Measurements from ENCODE around the gene CIBAR2. TPM values are rescaled to one million over a fixed set of nuclear protein-coding genes. Genes with fewer than 3 reads are reported as not detected.
A peak's percentile ranks its signal among the peaks of the same experiment; 100 is the strongest.

The CIBAR2 gene
- not detected in 2 replicates for total RNA-seq (2014; rRNA removed; shearing (Covaris generic))
- polyA plus RNA-seq (2016; fragmentation: Nextera tagmentation; extraction: Ambion mirVana): not detected in 2 replicates

GRCh38 chr16:85112364-85112763, at the start of gene CIBAR2:
Gene CIBAR2, minus strand, starts transcription at chr16:85112472. Its CDS starts 120 bp downstream, at chr16:85112352.
- TF ChIP-seq EZH2 (IDR thresholded peaks at IDR 0.05; ENCODE audit: insufficient read depth, poor library complexity, severe bottlenecking) (no peak), EZH2phosphoT487 (IDR thresholded peaks at IDR 0.05; ENCODE audit: insufficient read depth, low read depth) (no peak)
- Histone ChIP-seq H3K9me3 (ENCODE audit: low read depth) (no peaks in the 10 kb centered on the region), H3K27ac (no peak within 1 kb of the TSS), H3K79me2 (ENCODE audit: insufficient read depth) (no peaks in the 10 kb centered on the region), H3F3A (ENCODE audit: insufficient read depth) (0 out of 2 replicates have a peak, but pooled peaks cover 5% of the 10 kb centered on the region), H3K4me3 (no peak within 1 kb of the TSS), H3K4me2 (ENCODE audit: unreplicated experiment) (no peak within 1 kb of the TSS), H3K4me1 (ENCODE audit: insufficient read depth) (no peaks in the 10 kb centered on the region), H4K20me1 (ENCODE audit: insufficient read depth) (no peaks in the 10 kb centered on the region), H3K27me3 (replicated peaks; ENCODE audit: insufficient read depth) (no peaks in the 10 kb centered on the region), H3K9me2 (ENCODE audit: insufficient read depth) (no peaks in the 10 kb centered on the region), H2AFZ (no peak within 1 kb of the TSS), H3K9ac (no peak within 1 kb of the TSS), H3K36me3 (ENCODE audit: low read depth) (no peaks in the 10 kb centered on the region)
- DNase-seq: no peak
- WGBS, 2 experiments (ENCODE audit: low coverage in 1 of 2, low lambda C conversion rate in 2 of 2, missing lambda C conversion rate in 2 of 2): 90 to 94% methylated on average over 14 to 15 of the region's 15 CpGs
- in situ Hi-C loops (cut with MboI): no loop called here

GRCh38 chr16:85159179-85159980, 47.1 kb upstream of the CIBAR2 start:
- Histone ChIP-seq H3K9me3 (ENCODE audit: low read depth) (no peaks in the 10 kb centered on the region), H3F3A (ENCODE audit: insufficient read depth) (peaks cover 26% of the 10 kb centered on the region), H3K4me2 (ENCODE audit: unreplicated experiment) (no peak overlapping the region), H2AFZ (no peak overlapping the region), H4K20me1 (ENCODE audit: insufficient read depth) (no peaks in the 10 kb centered on the region), H3K27me3 (replicated peaks; ENCODE audit: insufficient read depth) (no peaks in the 10 kb centered on the region), H3K27ac (no peak overlapping the region), H3K4me1 (ENCODE audit: insufficient read depth) (peaks cover 32% of the 10 kb centered on the region), H3K79me2 (ENCODE audit: insufficient read depth) (no peaks in the 10 kb centered on the region), H3K9ac (no peak overlapping the region), H3K9me2 (ENCODE audit: insufficient read depth) (no peaks in the 10 kb centered on the region), H3K36me3 (ENCODE audit: low read depth) (no peaks in the 10 kb centered on the region), H3K4me3 (no peak overlapping the region)
- DNase-seq: peak; percentile 38
- in situ Hi-C loops (cut with MboI): no loop called here
- TF ChIP-seq EZH2 (IDR thresholded peaks at IDR 0.05; ENCODE audit: insufficient read depth, poor library complexity, severe bottlenecking) (no peak), EZH2phosphoT487 (IDR thresholded peaks at IDR 0.05; ENCODE audit: insufficient read depth, low read depth) (no peak)
- 51 to 58% methylated on average over 13 of the region's 13 CpGs for WGBS, 2 experiments (ENCODE audit: low coverage in 1 of 2, low lambda C conversion rate in 2 of 2, missing lambda C conversion rate in 2 of 2)

GRCh38 chr16:85158743-85159178, 46.5 kb upstream of the CIBAR2 start:
- in situ Hi-C loops (cut with MboI): no loop called here
- Histone ChIP-seq H3K4me2 (ENCODE audit: unreplicated experiment) (no peak overlapping the region), H2AFZ (no peak overlapping the region), H3K9ac (no peak overlapping the region), H3K36me3 (ENCODE audit: low read depth) (no peaks in the 10 kb centered on the region), H3K4me3 (no peak overlapping the region), H3K27me3 (replicated peaks; ENCODE audit: insufficient read depth) (no peaks in the 10 kb centered on the region), H3K9me2 (ENCODE audit: insufficient read depth) (no peaks in the 10 kb centered on the region), H3F3A (ENCODE audit: insufficient read depth) (peaks cover 23% of the 10 kb centered on the region), H3K4me1 (ENCODE audit: insufficient read depth) (peaks cover 32% of the 10 kb centered on the region), H3K9me3 (ENCODE audit: low read depth) (no peaks in the 10 kb centered on the region), H4K20me1 (ENCODE audit: insufficient read depth) (no peaks in the 10 kb centered on the region), H3K27ac (no peak overlapping the region), H3K79me2 (ENCODE audit: insufficient read depth) (no peaks in the 10 kb centered on the region)
- no peak for TF ChIP-seq EZH2phosphoT487 (IDR thresholded peaks at IDR 0.05; ENCODE audit: insufficient read depth, low read depth)
- no peak for DNase-seq
- WGBS, 2 experiments (ENCODE audit: low coverage in 1 of 2, low lambda C conversion rate in 2 of 2, missing lambda C conversion rate in 2 of 2): 80 to 81% methylated on average over 14 of the region's 14 CpGs

GRCh38 chr16:85157813-85158742, 45.8 kb upstream of the CIBAR2 start:
- no peaks in the 10 kb centered on the region for H3K27me3 ChIP-seq (replicated peaks; ENCODE audit: insufficient read depth)
- no peak overlapping the region for H3K27ac ChIP-seq
- 51 to 52% methylated on average over 18 to 19 of the region's 19 CpGs for WGBS, 2 experiments (ENCODE audit: low coverage in 1 of 2, low lambda C conversion rate in 2 of 2, missing lambda C conversion rate in 2 of 2)
- H4K20me1 ChIP-seq (ENCODE audit: insufficient read depth): no peaks in the 10 kb centered on the region
- H3K4me1 ChIP-seq (ENCODE audit: insufficient read depth): peaks cover 31% of the 10 kb centered on the region
- peak overlapping the region; percentile 8; the same call in 1 of the 2 replicates for H3K9ac ChIP-seq
- H3F3A ChIP-seq (ENCODE audit: insufficient read depth): peaks cover 18% of the 10 kb centered on the region
- H2AFZ ChIP-seq: peak overlapping the region; percentile 73
- peak; percentile 56 for DNase-seq
- H3K79me2 ChIP-seq (ENCODE audit: insufficient read depth): no peaks in the 10 kb centered on the region
- no peak overlapping the region for H3K4me3 ChIP-seq
- TF ChIP-seq EZH2phosphoT487 (IDR thresholded peaks at IDR 0.05; ENCODE audit: insufficient read depth, low read depth) (no peak), EZH2 (IDR thresholded peaks at IDR 0.05; ENCODE audit: insufficient read depth, poor library complexity, severe bottlenecking) (no peak)
- peak overlapping the region; percentile 50 for H3K4me2 ChIP-seq (ENCODE audit: unreplicated experiment)
- H3K9me2 ChIP-seq (ENCODE audit: insufficient read depth): no peaks in the 10 kb centered on the region
- H3K36me3 ChIP-seq (ENCODE audit: low read depth): no peaks in the 10 kb centered on the region
- no peaks in the 10 kb centered on the region for H3K9me3 ChIP-seq (ENCODE audit: low read depth)
- in situ Hi-C loops (cut with MboI): no loop called here
